SU-DHL-6 (cell line): ENCODE measurements around the gene ZNF556.
"Not testable (repeated sequence)": the region's sequence is repeated elsewhere in the genome, so short reads cannot be mapped to it uniquely, and the experiment has no call there.

Experiments used
- H2AFZ ChIP-seq: fragments of 200-600 bp; sonication (generic); 2 replicates; pipeline ENCODE4 v1.6.1; 2014; ENCODE audit warnings: low read depth, mild to moderate bottlenecking, moderate library complexity, mixed read lengths, antibody characterized with exemption, low read length; ENCODE audit not compliant: severe bottlenecking
- H3F3A ChIP-seq: fragments of 200-600 bp; shearing (Covaris generic); 2 replicates; pipeline ENCODE4 v1.6.0; 2016; ENCODE audit warnings: antibody characterized with exemption, mild to moderate bottlenecking; ENCODE audit not compliant: insufficient read depth
- H3K27ac ChIP-seq: fragments of 200-600 bp; sonication (generic); 2 replicates; pipeline ENCODE4 v1.5.1; 2016; ENCODE audit warnings: low read depth, mild to moderate bottlenecking, low read length, moderate library complexity, mixed read lengths
- H3K27me3 ChIP-seq: fragments of 200-600 bp; sonication (generic), shearing (Covaris generic); 2 replicates; pipeline ENCODE4 v1.6.0; 2014; ENCODE audit warnings: mild to moderate bottlenecking, low read length
- H3K36me3 ChIP-seq: fragments of 200-600 bp; sonication (generic); 2 replicates; pipeline ENCODE4 v1.6.1; 2014; ENCODE audit warnings: mild to moderate bottlenecking, low read length, mixed read lengths
- H3K4me2 ChIP-seq: fragments of 300-600, 200-600 bp; shearing (Covaris generic), sonication (generic); 2 replicates; pipeline ENCODE4 v1.6.0; 2014; ENCODE audit warnings: low read length, low read depth, mild to moderate bottlenecking; ENCODE audit not compliant: poor library complexity, severe bottlenecking
- H3K4me3 ChIP-seq: fragments of 200-600 bp; sonication (generic); 2 replicates; pipeline ENCODE4 v1.5.1; 2014; ENCODE audit warnings: antibody characterized with exemption, low read length, mild to moderate bottlenecking, mixed read lengths; ENCODE audit not compliant: insufficient read depth, poor library complexity, severe bottlenecking
- H3K79me2 ChIP-seq: fragments of 200-600 bp; sonication (generic); 2 replicates; pipeline ENCODE4 v1.6.1; 2014; ENCODE audit warnings: mild to moderate bottlenecking, low read length, moderate library complexity; ENCODE audit not compliant: insufficient read depth
- H3K9ac ChIP-seq: fragments of 200-600 bp; sonication (generic); 2 replicates; pipeline ENCODE4 v1.7.0; 2014; ENCODE audit warnings: mild to moderate bottlenecking, low read length
- H3K9me2 ChIP-seq: fragments of 200-600 bp; sonication (generic); replicated peaks from 2 replicates; pipeline ENCODE4 v1.6.1; 2014; ENCODE audit warnings: low read length; ENCODE audit not compliant: insufficient read depth
- H3K9me3 ChIP-seq: fragments of 200-600 bp; sonication (generic); 2 replicates; pipeline ENCODE4 v1.6.1; 2014; ENCODE audit warnings: low read length, mixed read lengths; ENCODE audit not compliant: insufficient read depth
- H4K20me1 ChIP-seq: fragments of 200-600 bp; sonication (generic); 2 replicates; pipeline ENCODE4 v1.6.1; 2014; ENCODE audit warnings: low read depth, mild to moderate bottlenecking, antibody characterized with exemption, low read length, moderate library complexity, mixed read lengths
- CTCF ChIP-seq: fragments of 200-600 bp; sonication (generic); IDR thresholded peaks from one replicate; pipeline ENCODE4 v1.5.1; 2017; ENCODE audit warnings: antibody characterized with exemption, mild to moderate bottlenecking, low read length, moderate library complexity; ENCODE audit not compliant: insufficient read depth, poor library complexity, severe bottlenecking
- EZH2phosphoT487 ChIP-seq: fragments of 200-600 bp; sonication (generic), shearing (Covaris generic); conservative IDR thresholded peaks from 2 replicates; pipeline ENCODE4 v1.6.1; 2018; ENCODE audit warnings: mild to moderate bottlenecking, antibody characterized with exemption, low read length, moderate library complexity, mixed read lengths

ZNF556 gene

GRCh38 chr19:2902590-2903218 lies 35.6 kb downstream of the ZNF556 start:
- no peak overlapping the region for H3K4me3 ChIP-seq
- H3K27me3 ChIP-seq = no peaks in the 10 kb centered on the region
- H3K27ac ChIP-seq = no peak overlapping the region
- no peak overlapping the region for H3K4me2 ChIP-seq
- H3K9me3 ChIP-seq = no peaks in the 10 kb centered on the region
- H3K9me2 ChIP-seq = no peaks in the 10 kb centered on the region
- no peaks in the 10 kb centered on the region for H4K20me1 ChIP-seq
- H3F3A ChIP-seq = no peaks in the 10 kb centered on the region
- no peaks in the 10 kb centered on the region for H3K36me3 ChIP-seq
- no peak overlapping the region for H2AFZ ChIP-seq
- TF ChIP-seq CTCF = no peak
- TF ChIP-seq EZH2phosphoT487 = no peak
- no peak overlapping the region for H3K9ac ChIP-seq
- H3K79me2 ChIP-seq = no peaks in the 10 kb centered on the region

DNA sequence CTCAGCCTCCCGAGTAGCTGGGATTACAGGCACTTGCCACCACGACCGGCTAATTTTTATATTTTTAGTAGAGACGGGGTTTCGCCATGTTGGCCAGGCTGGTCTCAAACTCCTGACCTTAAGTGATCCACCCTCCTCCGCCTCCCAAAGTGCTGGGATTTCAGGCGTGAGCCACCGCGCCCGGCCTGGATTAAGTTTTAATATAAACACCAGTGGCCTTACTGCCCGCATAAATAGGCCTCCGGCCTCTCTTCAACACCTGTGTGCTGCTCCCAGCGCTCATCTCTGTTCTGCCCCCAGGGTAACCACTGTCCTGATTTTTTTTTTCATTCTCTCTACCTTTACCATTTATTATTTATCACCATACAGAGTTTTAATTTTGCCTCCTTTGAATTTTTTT lies 36.2 kb downstream of the ZNF556 start:
- H3K4me2 ChIP-seq, H3K27me3 ChIP-seq, H3K4me3 ChIP-seq, H3K9me2 ChIP-seq, H3K79me2 ChIP-seq, H4K20me1 ChIP-seq, H2AFZ ChIP-seq, H3K36me3 ChIP-seq, H3F3A ChIP-seq, H3K9me3 ChIP-seq, H3K9ac ChIP-seq, H3K27ac ChIP-seq: not testable (repeated sequence)

DNA sequence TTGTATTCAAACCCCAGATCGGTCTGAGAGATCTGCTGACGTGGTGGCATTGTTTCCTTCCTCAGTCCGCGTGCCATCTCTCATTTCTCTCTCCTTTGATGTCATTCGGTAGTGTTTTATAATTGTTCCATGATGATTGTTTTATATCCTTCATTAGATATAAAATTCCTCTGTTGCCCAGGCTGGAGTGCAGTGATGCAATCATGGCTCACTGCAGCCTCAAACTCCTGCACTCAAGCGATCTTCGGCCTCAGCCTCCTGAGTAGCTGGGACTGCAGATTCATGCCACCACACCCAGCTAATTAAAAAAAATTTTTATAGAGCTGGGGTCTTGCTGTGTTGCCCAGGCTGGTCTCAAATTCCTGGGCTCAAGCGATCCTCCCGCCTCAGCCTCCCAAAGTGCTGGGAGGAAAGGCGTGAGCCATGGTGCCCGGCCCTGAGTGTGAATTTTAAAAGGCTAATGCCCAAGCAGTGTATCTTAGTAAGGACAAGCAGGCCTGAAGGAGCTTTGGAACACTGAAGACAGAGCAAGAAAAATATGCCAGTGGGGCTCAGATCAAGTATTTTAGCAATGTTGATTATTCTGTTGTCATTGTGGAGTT lies 38.9 kb downstream of the ZNF556 start:
- no peaks in the 10 kb centered on the region for H3K27me3 ChIP-seq
- no peak overlapping the region for H2AFZ ChIP-seq
- no peaks in the 10 kb centered on the region for H3K9me3 ChIP-seq
- H3K4me2 ChIP-seq = no peak overlapping the region
- no peaks in the 10 kb centered on the region for H4K20me1 ChIP-seq
- no peaks in the 10 kb centered on the region for H3F3A ChIP-seq
- TF ChIP-seq EZH2phosphoT487 (no peak), CTCF (no peak)
- H3K79me2 ChIP-seq = no peaks in the 10 kb centered on the region
- no peaks in the 10 kb centered on the region for H3K36me3 ChIP-seq
- H3K9me2 ChIP-seq = no peaks in the 10 kb centered on the region
- H3K9ac ChIP-seq = no peak overlapping the region
- H3K27ac ChIP-seq = no peak overlapping the region
- H3K4me3 ChIP-seq = no peak overlapping the region

DNA sequence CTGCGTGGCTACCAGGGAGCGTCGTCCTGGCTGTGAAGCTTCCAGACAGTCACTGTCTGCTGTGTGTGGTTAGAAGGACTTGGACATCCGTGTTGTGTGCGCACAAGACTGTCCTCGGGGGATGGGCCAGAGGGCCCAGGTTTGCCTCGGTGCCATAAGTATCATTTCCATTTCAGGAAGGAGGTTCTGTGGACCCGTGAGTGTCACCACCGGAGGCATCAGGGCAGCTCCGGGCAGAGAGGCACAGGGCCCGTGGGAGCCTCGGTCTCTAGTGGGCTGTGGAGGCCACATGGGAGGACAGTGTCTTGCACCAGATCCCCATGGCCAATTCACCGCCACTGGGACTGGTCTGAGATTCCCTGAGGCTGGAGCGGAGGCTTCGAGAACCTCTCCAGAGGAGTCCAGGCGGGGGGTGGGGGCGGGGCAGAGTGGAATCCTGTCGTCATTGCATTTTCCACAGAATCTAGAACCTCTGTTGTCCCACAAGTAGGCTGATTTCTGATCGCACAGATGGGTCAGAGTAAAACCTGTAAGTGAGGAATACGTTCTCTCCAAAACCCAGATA lies 39.6 kb downstream of the ZNF556 start:
- no peaks in the 10 kb centered on the region for H3F3A ChIP-seq
- no peak overlapping the region for H3K27ac ChIP-seq
- H3K4me3 ChIP-seq = no peak overlapping the region
- no peaks in the 10 kb centered on the region for H3K79me2 ChIP-seq
- no peaks in the 10 kb centered on the region for H3K36me3 ChIP-seq
- H3K4me2 ChIP-seq = no peak overlapping the region
- H3K27me3 ChIP-seq = no peaks in the 10 kb centered on the region
- no peaks in the 10 kb centered on the region for H4K20me1 ChIP-seq
- TF ChIP-seq EZH2phosphoT487 (no peak), CTCF (no peak)
- no peaks in the 10 kb centered on the region for H3K9me3 ChIP-seq
- no peak overlapping the region for H3K9ac ChIP-seq
- H3K9me2 ChIP-seq = no peaks in the 10 kb centered on the region
- no peak overlapping the region for H2AFZ ChIP-seq
